Right lung (tissue), 10 donors: ENCODE results near the gene COL6A1. TPM values are rescaled to one million over a fixed set of nuclear protein-coding genes. Genes with fewer than 3 reads are reported as not detected.

ENCODE experiments used
- DNase-seq, 2 donors: peaks; one replicate each; pipeline ENCODE4 v3.0.0-alpha.2; 2013
- long read RNA-seq, 8 donors: transcript quantifications; one replicate each; lab custom pipeline, GENCODE V29; 2026
- polyA plus RNA-seq, 5 donors: library from polyadenylated mRNA; unstranded; fragments of 120-200 nt; gene quantifications; one replicate each; pipeline versions ENCODE4 v1.2.1 to v1.2.3, GENCODE V29; 2013; ENCODE audit warnings: inconsistent platforms in 1 of 5, low replicate concordance in 1 of 5; ENCODE audit not compliant: insufficient read length in 5 of 5, insufficient read depth in 1 of 5

COL6A1 gene, protein sequence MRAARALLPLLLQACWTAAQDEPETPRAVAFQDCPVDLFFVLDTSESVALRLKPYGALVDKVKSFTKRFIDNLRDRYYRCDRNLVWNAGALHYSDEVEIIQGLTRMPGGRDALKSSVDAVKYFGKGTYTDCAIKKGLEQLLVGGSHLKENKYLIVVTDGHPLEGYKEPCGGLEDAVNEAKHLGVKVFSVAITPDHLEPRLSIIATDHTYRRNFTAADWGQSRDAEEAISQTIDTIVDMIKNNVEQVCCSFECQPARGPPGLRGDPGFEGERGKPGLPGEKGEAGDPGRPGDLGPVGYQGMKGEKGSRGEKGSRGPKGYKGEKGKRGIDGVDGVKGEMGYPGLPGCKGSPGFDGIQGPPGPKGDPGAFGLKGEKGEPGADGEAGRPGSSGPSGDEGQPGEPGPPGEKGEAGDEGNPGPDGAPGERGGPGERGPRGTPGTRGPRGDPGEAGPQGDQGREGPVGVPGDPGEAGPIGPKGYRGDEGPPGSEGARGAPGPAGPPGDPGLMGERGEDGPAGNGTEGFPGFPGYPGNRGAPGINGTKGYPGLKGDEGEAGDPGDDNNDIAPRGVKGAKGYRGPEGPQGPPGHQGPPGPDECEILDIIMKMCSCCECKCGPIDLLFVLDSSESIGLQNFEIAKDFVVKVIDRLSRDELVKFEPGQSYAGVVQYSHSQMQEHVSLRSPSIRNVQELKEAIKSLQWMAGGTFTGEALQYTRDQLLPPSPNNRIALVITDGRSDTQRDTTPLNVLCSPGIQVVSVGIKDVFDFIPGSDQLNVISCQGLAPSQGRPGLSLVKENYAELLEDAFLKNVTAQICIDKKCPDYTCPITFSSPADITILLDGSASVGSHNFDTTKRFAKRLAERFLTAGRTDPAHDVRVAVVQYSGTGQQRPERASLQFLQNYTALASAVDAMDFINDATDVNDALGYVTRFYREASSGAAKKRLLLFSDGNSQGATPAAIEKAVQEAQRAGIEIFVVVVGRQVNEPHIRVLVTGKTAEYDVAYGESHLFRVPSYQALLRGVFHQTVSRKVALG
- 100 to 1,000 TPM; 261 to 594 (median 343) TPM for polyA plus RNA-seq
- long read RNA-seq, donor 1, transcript COL6A1-206 (6 exons, 2,358 nt) = minor isoform, 6 of 64 reads
- long read RNA-seq, donor 1, transcript COL6A1-204 (3 exons, 968 nt) = major isoform, 12 of 64 reads
- long read RNA-seq, donor 1, partial matches to known transcripts = 14 of 64 reads
- long read RNA-seq, donor 1, other reads (novel, unspliced or antisense) = 32 of 64 reads
- long read RNA-seq, donor 2, partial matches to known transcripts = 0 of 15 reads
- long read RNA-seq, donor 2, other reads (novel, unspliced or antisense) = 11 of 15 reads
- long read RNA-seq, donor 3, transcript COL6A1-204 (3 exons, 968 nt) = major isoform, 15 of 222 reads
- long read RNA-seq, donor 3, partial matches to known transcripts = 204 of 222 reads
- long read RNA-seq, donor 3, other reads (novel, unspliced or antisense) = 0 of 222 reads
- long read RNA-seq, donor 4, transcript COL6A1-204 (3 exons, 968 nt) = major isoform, 7 of 19 reads
- long read RNA-seq, donor 4, partial matches to known transcripts = 8 of 19 reads
- long read RNA-seq, donor 4, other reads (novel, unspliced or antisense) = 0 of 19 reads
- long read RNA-seq, donor 5, transcript COL6A1-204 (3 exons, 968 nt) = major isoform, 7 of 156 reads
- long read RNA-seq, donor 5, transcript COL6A1-206 (6 exons, 2,358 nt) = minor isoform, 6 of 156 reads
- long read RNA-seq, donor 5, partial matches to known transcripts = 137 of 156 reads
- long read RNA-seq, donor 5, other reads (novel, unspliced or antisense) = 6 of 156 reads
- long read RNA-seq, donor 6, transcript COL6A1-204 (3 exons, 968 nt) = major isoform, 6 of 249 reads
- long read RNA-seq, donor 6, transcript COL6A1-206 (6 exons, 2,358 nt) = minor isoform, 5 of 249 reads
- long read RNA-seq, donor 6, partial matches to known transcripts = 205 of 249 reads
- long read RNA-seq, donor 6, other reads (novel, unspliced or antisense) = 33 of 249 reads
- long read RNA-seq, donor 7, transcript COL6A1-204 (3 exons, 968 nt) = major isoform, 7 of 51 reads
- long read RNA-seq, donor 7, partial matches to known transcripts = 29 of 51 reads
- long read RNA-seq, donor 7, other reads (novel, unspliced or antisense) = 12 of 51 reads
- long read RNA-seq, donor 8, partial matches to known transcripts = 6 of 11 reads
- long read RNA-seq, donor 8, other reads (novel, unspliced or antisense) = 0 of 11 reads

DNA sequence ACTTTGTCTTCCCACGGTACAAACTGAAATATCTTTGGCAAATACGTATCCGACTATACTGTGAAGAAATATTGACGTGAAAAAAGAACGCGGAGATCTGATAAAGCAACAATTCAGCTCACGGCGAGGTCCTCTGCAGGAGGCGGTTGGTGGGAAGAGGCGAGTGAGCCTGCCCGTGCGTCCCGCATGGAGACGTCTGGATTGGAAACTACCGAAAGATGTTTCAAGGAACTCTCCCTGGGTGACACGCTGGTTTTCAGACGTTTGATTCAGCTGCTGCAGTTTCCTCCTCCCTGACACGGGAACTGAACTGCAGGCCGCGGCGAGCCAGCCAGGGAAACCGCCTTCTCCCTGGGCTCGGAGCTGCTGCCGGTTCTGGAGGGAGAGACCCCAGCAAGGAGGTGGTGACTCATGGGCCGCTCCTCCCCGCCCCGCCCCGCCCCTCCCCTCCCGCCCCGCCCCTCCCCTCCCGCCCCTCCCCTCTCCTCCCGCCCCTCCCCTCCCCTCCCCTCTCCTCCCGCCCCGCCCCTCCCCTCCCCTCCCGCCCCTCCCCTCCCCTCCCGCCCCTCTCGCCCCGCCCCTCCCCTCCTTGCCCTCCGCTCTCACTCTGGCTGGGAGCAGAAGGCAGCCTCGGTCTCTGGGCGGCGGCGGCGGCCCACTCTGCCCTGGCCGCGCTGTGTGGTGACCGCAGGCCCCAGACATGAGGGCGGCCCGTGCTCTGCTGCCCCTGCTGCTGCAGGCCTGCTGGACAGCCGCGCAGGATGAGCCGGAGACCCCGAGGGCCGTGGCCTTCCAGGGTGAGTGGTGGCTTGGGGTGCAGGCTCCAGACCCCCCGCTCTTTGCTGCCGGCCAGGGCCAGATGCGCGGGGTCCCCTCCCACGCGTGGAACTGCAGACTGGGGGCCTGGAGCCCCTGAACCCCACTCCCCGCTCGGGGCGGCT is at the start of gene COL6A1:
Gene COL6A1 (plus strand): TSS at position 620 of the 941 bp plus-strand sequence. CDS start 81 bp downstream, at position 701.
- DNase-seq = peak; percentile 77 to 85

DNA sequence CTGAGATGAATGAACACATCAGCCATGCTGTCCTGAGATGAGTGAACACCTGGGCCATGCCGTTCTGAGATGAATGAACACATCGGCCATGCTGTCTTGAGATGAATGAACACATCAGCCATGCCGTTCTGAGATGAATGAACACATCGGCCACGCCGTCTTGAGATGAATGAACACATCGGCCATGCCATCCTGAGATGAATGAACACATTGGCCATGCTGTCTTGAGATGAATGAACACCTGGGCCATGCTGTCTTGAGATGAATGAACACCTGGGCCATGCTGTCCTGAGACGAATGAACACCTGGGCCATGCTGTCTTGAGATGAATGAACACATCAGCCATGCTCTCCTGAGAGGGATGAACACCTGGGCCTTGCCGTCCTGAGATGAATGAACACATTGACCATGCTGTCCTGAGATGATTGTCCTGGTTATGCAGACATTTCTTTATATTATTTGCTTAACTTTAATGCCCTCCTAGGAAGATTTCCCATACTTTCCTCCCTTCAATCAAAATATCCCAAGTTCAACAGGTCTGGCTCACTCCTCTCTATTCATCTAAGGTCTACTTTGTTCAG is 48.6 kb upstream of the COL6A1 start:
- no peak for DNase-seq

DNA sequence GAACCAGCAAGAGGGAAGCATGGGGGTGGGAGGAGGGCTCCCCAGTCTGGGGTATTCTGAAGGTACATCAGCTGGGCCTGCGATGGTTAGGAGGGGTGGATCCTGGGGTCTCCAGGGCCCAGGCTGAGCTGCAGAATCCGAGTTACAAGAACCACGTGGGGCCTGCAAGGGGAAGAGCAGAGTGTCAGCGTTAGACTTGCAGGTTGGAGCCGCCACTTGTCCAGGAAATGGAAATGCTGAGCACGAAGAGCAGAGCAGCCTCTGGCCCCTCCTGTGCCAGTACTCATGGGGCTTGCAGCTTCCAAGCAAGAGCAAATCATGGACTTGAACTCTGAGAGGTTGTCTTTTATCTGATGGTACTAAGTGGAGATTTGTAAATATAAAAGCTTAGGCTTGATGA is 47.5 kb upstream of the COL6A1 start:
- DNase-seq = no peak

DNA sequence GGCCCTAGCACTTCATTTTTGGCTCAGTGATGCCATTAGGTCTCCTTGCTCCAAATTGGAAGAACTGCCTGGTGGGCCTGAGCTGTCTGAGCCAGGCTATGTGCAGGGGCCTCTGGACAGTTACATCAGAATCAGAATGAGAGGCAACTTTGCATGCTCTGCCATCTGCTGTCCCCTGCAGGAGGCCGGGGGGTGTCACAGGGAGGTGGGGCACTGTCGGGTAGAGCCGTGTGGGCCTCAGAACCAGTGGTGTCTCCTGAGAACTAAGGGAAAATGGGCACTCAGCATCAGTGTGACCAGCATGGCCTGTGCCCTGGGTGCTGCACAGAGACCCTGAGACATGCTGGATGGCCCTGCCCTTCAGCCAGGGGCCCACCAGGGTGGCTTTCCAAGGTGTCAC is 47.0 kb upstream of the COL6A1 start:
- DNase-seq = no peak

DNA sequence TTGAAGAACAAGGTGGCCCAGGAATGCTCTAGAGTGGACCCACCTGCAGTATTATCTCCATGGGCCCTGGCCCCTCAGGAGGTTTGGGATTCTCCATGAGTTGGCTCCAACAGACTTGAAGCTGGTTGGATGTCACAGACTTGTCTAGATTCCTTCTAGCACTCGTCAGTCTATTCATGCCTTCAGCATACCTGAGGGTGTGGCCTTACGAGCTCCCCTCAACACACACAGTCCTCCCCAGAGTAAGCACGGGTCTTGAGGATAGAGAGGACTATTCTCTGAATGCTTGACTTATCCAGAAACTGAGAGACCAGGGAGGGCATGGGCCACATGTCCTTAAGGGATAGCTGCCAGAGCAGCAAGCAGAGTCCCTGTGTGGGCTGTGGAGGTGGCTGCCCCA is 45.9 kb upstream of the COL6A1 start:
- no peak for DNase-seq

DNA sequence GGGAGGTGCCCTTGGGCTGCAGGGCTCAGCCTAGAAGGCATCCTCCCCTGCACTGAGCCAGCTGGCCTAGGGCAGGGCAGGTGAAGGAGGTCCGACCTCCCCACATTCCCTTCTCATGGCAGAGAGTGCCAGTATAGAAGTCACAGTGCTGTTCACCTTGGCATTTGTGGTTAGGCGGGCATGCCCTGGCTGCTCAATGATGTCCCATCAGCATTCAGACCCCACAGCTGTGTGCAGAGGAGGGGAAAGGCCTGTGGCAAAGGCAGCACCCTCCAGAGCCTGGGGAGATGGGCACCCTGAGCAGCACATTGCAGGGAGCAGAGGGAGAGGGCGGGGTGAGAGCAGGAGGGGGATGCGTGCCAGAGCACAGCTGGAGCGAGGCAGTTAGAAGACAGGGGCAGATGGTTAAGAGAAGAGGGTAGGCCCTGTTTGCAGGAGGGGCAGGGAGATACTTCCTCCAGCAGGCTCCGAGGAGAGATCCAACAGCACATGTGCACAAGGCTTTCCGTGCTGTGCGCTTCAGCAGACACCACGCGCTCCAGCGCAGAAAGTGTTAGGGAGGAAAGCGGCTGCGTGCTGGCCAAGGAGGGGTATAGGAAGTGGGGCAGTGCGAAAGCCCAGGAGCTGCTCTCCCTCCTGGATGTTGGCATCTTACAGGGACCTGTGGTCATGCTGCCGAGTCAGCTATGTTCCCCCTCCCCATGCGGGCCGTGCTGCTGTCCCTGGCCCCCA is 43.7 kb upstream of the COL6A1 start:
- no peak for DNase-seq

DNA sequence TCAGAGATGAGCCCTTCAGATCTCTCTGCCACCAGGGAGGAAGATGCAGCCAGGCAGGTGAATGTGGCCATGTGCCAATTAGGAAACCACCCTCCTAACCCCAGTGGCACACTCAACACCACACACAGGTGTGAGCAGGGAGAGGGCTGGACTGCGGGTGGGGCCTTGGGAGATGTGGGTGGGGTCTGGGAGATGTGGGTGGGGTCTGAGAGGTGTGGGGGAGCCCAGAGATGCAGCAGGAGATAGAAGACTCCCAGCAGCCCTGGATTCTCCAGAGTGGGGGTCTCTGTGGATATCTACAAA is 43.2 kb upstream of the COL6A1 start:
- DNase-seq = no peak

DNA sequence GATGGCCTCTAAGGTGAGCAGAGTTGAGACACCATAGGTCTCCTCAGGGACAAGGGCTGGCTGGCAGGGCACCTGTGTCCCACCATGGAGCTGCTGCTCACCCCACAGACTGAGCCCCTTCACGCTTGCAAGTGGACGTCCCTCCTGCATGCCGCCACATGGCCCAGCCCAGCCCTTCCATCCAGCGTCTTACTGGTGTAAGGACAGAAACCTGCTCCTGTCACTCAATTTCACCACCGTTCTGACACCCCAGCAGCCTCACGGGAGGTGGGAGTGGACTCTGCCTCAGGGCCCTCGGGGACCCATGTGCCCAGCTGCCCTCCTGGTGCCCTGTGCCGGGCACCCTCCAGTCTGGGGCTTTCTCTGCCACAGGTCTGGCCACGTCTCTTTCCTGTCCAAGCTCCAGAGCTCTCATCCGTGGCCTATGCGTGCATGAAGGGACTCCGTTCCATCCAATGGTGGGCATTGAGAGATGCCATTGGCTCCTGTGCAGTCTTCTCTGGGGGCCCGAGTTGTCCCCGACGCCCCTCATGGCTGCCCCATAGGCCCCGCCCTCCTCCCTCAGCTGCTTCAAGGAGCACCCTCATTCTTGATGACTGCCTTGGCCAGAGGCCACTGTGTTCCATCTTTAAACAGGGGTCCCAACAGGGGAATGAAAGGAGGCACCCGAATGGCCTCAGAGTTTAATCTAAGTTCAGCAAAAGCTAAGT is 42.6 kb upstream of the COL6A1 start:
- DNase-seq = no peak

DNA sequence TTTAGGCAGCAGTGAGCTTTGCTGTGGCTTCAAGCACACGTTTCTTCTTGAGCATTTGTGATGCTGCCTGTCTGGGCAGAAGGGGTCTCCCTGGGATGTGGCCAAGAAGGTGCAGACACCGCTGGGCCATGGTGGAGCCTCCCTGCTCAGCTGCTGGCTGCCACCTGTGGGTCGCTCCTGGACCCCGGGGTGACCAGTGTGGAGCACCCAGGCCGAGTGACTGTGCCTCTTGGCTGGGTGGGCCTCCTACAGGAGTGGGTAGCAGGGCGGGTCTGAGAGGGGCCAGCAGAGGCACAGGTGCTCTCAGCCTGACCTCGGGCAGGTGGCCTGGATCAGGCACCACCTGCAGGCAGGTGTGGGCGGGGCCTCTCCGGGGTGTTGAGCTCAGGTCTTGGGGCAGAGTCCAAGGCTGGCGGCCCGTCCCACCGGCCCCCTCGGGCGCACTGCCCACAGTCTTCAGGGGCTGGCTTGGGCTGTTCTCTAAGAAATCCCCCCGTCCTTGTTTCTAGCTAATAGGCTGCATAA is 42.0 kb upstream of the COL6A1 start:
- no peak for DNase-seq

DNA sequence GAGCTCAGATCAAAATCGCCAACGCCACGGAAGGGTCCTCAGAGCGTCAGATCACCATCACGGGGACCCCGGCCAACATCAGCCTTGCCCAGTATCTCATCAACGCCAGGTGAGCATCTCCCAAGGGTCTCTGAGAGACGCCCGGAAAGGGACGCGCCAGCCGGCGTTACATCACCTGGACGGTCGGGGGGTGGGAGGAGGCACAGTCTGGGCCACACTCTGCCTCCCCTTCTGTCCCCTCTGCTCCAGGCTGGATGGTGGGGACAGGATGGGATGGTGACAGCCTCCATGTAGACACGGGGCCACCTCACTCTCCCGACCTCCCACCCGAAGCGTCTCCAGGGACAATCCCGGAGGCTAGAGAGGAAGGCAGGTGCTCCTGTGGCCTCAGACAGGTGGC is 41.5 kb upstream of the COL6A1 start:
- no peak for DNase-seq

DNA sequence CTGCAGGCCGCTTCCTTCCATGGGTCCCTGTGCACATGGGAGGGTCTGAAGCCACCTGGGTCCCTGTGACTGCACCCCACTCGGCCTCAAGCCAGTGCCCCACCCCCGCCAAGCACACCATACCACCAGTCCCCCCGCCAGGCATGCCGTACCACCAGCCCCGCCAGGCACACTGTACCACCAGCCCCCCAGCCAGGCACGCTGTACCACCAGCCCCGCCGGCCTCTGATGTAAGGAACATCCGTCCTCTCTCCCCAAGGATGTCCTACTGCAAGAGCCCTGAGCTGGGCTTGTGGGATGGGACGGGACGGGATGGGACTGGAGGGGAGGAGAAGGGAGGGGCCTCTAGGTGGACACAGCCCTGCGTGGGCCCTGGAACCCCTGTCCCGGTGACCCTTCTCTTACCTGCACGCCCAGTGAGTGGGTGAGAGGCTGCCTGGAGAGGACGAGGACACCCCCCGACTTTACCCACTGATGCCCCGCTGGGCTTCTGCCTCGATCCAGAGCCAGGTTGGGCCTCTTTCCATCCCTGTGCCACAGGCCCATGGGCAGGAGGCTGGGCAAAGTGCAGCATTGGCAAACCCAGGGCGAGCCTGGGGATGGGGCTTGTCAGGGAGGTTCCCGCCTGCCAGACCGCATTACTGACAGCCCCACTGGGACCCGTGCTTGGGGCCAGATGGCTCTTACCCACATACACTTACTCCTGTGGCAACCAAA is 40.8 kb upstream of the COL6A1 start:
- DNase-seq = no peak

DNA sequence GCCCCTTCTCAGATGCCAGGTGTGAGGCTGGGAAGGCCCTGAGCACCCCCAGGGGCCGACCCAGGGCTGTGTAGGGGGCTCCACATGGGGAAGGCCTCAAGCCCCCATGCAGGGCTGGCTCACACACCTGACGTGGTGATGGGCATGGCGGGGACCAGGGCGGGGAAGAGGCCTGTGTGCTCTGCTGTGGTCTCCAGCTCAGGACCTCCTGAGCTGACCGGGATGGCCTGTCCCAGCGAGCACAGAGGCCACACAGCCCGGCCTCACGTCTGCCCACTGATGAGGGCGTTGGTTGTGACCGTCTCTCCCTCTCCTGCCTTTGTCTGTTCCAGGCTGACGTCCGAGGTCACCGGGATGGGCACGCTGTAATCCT is 40.2 kb upstream of the COL6A1 start:
- no peak for DNase-seq

DNA sequence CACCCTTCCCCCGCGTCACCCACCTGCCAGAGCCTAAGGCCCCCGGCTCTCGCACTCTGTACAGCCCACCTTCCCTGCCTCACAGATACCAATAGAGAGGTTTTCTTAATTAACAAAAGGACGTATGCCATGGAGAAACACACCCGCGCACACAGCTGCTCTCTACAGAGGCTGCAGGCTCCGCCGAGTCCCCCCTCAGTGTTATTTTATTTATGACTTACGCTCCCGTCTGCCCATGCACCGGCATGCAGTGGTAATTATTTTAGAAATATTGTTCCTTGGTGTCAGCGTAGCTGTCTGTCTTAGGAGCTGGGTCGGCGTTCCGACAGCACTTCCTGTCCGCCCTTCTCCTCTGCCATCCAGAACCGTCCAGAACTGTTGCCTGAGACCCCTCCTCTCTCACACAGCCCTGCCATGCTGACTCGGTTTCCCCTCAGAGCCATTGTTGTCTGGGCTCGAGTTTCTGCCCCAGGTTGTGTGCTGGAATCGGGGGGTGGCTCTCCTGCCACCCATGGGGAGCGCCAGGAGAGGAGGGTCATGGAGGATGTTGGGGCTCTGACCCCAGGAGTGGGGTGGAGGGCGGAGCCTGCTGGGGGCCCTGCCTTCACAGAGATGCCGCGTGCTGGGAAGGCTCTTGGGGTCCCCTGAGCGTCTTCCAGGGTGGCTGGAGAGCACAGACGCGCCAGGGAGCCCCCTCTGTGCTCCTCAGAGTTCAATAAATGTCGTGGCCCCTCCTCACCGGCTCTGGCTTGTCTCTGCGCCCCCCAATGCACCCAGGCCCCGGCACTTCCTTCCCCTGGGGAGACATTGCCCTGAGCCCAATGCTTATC is 39.6 kb upstream of the COL6A1 start:
- DNase-seq = no peak

DNA sequence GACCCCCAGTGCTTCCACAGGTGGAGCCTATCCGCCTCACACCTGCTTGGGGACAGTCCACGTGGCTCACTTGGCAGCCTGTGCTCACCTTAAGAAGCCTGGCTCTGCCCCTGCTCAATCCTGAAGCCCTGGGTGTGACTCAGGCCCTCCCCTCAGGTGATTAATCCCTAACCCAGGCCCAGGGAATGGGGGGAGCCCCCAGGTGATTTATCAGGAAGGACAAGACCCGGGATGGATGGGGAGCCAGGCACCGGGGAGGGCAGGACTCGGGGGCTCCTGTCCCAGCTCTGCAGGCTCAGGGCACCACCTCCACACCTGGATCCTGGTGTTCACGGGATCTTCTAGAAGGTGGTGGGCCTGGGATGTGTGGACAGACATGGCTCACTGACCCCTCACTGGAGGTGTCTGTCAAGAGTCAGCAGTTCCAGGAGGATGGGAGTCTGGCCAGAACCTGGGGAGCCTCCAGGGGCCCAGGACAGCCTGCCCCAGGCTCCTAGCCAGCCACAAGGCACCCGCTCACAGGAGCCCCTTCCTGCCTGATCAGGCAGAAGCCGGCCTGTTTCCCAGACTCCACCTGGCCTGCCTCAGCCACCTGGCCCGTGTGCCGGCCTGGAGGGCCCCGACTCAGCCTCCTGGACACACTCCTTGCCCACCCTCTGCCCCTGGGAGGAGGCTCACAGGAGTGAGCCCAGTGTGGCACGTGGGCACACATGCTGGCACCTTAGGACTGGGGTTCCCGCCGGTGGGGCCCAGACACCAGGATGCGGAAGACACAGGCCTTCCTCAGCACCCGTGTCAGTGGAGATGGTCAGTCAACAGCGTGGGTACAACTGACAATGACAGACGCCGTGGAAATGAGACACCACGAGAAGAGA is 38.6 kb upstream of the COL6A1 start:
- DNase-seq = no peak
